ENCODE results near the gene KBTBD2.
"Not testable (repeated sequence)": the region's sequence is repeated elsewhere in the genome, so short reads cannot be mapped to it uniquely, and the experiment has no call there.

KBTBD2 gene

GRCh38 chr7:32929430-32930143, 38.0 kb upstream of the KBTBD2 start:
- TF ChIP-seq CTCF (IDR thresholded peaks at IDR 0.05; ENCODE audit: borderline replicate concordance, insufficient read depth, low read depth, low read length): no peak
- H3K4me3 ChIP-seq (ENCODE audit: low read depth, low read length): no peak overlapping the region

GRCh38 chr7:32928785-32929298, 37.3 kb upstream of the KBTBD2 start:
- no peak overlapping the region for H3K4me3 ChIP-seq (ENCODE audit: low read depth, low read length)
- TF ChIP-seq CTCF (IDR thresholded peaks at IDR 0.05; ENCODE audit: borderline replicate concordance, insufficient read depth, low read depth, low read length): no peak

- H3K4me3 ChIP-seq (ENCODE audit: low read depth, low read length): no peak overlapping the region
- TF ChIP-seq CTCF (IDR thresholded peaks at IDR 0.05; ENCODE audit: borderline replicate concordance, insufficient read depth, low read depth, low read length): no peak
These were observed 30.3 kb upstream of the KBTBD2 start for GRCh38 chr7:32921896-32922295.

GRCh38 chr7:32916994-32917393, 25.4 kb upstream of the KBTBD2 start:
- H3K4me3 ChIP-seq (ENCODE audit: low read depth, low read length): not testable (repeated sequence)

GRCh38 chr7:32916006-32916405, 24.4 kb upstream of the KBTBD2 start:
- no peak for TF ChIP-seq CTCF (IDR thresholded peaks at IDR 0.05; ENCODE audit: borderline replicate concordance, insufficient read depth, low read depth, low read length)
- no peak overlapping the region for H3K4me3 ChIP-seq (ENCODE audit: low read depth, low read length)

- no peak for TF ChIP-seq CTCF (IDR thresholded peaks at IDR 0.05; ENCODE audit: borderline replicate concordance, insufficient read depth, low read depth, low read length)
- H3K4me3 ChIP-seq (ENCODE audit: low read depth, low read length): no peak overlapping the region
These were observed 23.5 kb upstream of the KBTBD2 start for GRCh38 chr7:32915041-32915536.

GRCh38 chr7:32914184-32914583, 22.6 kb upstream of the KBTBD2 start:
- no peak for TF ChIP-seq CTCF (IDR thresholded peaks at IDR 0.05; ENCODE audit: borderline replicate concordance, insufficient read depth, low read depth, low read length)
- no peak overlapping the region for H3K4me3 ChIP-seq (ENCODE audit: low read depth, low read length)

Data from GM12875 (cell line).